GM18499 (cell line): ENCODE data around the gene DPH7.
"Not testable (repeated sequence)": the region's sequence is repeated elsewhere in the genome, so short reads cannot be mapped to it uniquely, and the experiment has no call there.

Source experiments
- ATAC-seq: cut with Tn5 transposase; IDR thresholded peaks from one replicate; pipeline ENCODE4 v1.9.1; 2021; ENCODE audit warnings: moderate number of reproducible peaks; ENCODE audit not compliant: insufficient read depth, unreplicated experiment

The DPH7 gene

DNA sequence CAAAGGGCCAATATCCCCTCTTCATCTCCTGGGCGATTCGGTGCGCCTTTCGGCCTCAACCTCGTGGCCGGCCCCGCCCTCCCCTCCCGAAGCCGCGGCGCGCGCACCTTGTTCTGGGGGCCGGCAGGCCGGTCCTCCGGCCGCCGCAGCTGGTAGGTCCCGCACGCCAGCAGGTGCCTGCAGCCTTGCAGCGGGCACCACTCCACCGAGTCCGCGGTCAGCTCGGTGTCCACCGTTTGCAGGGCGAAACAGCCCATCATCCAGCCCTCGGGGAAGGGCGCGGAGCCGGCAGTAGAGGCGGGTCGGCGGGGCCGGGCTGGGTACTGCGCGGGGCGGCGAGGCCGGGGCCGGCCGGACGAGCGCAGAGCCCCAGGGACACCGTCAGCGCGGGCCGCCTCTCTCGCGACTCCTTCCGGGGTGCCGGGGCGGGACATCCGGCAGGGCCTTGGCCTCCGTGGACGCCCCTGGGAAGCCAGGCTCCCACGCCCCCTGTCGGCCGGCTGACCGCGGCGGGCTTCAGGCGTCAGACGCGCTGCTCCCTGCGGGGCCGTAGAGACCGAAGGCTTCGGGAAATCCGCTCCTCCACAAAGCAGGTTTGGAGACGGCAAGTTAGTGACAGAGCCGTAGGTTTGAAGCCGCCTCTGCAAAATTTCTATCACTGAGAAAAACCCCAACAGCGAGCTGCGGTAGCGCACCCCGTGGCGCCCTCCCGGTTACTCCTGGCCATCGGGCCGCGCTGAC is at the start of gene DPH7:
DPH7 (minus strand) TSS at position 408 of the 741 bp plus-strand sequence; CDS start at position 260, 148 bp downstream.
- peak; percentile 36 for ATAC-seq

DNA sequence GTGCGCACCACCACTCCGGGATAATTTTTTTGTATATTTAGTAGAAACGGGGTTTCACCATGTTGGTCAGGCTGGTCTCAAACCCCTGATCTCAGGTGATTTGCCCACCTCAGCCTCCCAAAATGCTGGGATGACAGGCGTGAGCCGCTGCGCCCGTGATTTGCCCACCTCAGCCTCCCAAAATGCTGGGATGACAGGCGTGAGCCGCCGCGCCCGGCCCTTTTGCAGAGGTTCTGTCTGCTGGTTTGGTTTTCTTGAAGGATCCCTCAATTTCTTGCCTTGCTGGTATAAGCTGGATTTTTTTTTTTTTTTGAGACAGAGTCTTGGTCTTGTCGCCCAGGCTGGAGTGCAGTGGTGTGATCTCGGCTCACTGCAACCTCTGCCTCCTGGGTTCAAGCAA is 48.7 kb upstream of the DPH7 start:
- not testable (repeated sequence) for ATAC-seq

DNA sequence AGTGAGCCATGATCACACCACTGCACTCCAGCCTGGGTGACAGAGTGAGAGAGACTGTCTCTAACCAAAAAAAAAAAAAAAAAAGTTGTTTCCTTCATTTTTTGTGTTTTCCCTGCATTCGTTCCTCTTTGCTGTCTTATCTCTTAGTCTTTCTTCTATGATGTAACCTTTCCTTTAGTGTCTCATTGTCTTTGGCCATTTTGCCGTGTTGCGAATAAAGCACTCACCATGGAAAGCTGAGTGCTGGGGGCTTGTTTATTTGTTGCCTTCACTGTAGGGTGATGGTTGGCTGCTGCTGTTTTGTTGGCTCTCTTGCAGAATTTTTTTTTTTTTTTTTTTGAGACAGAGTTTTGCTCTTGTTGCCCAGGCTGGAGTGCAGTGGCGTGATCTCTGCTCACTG is 47.7 kb upstream of the DPH7 start:
- no peak for ATAC-seq

DNA sequence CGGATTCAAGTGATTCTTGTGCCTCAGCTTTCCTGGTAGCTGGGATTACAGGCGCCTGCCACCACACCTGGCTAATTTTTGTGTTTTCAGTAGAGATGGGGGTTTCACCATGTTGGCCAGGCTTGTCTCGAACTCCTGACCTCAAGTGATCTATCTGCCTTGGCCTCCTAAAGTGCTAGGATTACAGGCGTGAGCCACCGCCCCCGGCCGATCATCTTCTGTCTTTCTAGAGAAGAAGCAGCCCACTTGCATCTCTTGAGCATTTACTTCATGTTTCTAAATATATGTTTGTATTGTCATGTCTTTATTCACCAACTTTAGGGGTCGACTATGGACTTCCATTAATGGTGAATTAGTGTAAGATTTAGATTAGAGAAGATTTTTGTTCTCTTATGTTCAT is 43.5 kb upstream of the DPH7 start:
- ATAC-seq: not testable (repeated sequence)

DNA sequence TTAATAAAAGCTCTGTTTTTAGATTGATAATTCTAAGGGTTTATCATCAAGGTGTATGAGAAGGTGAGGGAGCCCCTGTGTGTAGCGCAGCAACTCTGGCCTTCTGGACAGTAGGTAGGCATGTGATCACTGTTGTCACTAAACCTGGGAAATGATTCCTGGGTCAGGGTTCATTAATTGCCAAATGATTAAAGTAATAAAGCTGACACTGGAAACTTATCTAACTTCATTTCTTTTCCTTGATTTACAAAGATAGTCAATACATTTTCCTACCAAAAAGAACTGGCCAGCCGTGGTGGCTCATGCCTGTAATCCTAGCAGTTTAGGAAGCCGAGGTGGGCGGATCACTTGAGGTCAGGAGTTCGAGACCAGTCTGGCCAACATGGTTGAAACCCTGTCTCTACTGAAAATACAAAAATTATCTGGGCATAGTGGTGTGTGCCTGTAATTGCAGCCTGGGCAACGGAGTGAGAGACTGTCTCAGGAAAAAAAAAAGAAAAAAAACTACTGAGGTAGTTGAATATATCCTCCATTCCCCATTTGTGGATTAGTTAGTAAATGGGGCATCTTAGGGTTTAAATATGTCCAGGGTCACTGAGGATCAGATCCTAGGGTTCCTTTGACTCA is 42.5 kb upstream of the DPH7 start:
- ATAC-seq: no peak

DNA sequence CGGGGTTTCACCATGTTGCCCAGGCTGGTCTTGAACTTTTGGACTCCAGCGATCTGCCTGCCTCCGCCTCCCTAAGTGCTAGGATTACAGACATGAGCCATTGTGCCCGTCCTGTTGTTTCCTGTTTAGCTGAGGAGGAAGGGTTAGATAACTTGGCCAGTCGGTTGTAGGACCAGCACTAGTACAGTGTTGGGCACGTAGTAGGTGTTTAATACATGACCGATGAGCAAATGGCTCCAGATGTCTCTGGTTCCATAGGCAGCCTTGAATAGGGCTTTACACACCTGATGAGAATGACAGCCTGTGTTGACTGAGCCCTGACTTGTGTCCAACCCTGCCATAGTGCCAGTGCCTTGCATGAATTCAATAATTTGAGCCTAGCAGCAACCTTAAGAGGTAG is 41.9 kb upstream of the DPH7 start:
- no peak for ATAC-seq

DNA sequence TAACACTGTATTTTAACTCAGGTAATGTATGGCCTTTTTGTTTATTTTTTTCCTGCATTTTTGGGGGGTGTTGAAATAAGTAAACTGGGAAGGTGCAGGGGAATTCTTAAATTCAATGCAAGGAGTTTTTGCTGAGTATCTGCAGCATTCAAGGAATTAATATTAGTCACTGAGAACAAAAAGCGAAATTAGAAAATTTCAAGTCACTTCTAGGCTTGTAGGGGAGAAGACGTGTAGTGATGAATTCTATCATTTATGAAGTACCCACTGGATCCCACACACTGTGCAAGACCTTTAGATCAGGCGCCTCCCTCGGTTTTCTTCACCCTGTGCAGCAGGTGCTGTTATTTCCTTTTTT is 41.3 kb upstream of the DPH7 start:
- no peak for ATAC-seq

DNA sequence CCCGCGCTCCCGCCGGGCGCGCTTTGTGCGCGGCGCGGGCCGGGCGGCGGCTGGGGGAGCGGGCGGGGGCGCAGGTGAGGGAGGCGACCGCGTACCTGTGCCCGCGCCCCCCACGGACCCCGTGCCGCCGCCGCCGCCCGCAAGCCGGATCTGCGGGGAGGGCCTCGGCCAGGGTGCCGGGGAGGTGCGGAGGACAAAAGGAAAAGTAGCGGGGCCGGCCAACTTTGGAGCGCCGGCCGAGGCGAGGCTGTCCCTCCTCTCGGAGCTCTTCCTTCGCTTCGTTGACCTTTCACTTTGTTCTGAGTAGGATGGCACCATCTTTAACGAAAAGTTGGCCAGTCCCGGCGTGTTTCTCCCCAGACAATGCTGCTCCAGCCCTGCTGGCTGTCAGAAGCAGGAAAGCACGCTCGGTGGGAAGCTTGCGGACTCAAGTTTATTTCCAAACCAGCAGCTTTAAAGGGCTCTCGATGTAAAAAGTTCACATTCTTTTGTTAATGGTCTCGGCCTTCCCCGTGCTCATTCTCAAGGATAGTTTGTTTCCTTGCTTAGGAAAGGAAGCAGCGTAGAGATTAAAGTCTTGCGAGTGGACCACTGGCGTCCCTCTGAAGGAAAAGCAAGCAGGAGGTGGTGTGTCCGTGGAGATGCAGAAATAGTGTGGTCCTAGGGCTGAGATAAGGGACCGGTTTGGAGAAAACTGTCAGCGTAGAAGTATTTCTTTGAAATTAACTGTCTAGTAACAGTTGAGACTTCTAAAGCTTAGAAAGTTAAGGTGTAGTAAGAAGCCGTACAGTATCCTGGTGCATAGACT is 40.7 kb upstream of the DPH7 start:
- ATAC-seq: no peak

DNA sequence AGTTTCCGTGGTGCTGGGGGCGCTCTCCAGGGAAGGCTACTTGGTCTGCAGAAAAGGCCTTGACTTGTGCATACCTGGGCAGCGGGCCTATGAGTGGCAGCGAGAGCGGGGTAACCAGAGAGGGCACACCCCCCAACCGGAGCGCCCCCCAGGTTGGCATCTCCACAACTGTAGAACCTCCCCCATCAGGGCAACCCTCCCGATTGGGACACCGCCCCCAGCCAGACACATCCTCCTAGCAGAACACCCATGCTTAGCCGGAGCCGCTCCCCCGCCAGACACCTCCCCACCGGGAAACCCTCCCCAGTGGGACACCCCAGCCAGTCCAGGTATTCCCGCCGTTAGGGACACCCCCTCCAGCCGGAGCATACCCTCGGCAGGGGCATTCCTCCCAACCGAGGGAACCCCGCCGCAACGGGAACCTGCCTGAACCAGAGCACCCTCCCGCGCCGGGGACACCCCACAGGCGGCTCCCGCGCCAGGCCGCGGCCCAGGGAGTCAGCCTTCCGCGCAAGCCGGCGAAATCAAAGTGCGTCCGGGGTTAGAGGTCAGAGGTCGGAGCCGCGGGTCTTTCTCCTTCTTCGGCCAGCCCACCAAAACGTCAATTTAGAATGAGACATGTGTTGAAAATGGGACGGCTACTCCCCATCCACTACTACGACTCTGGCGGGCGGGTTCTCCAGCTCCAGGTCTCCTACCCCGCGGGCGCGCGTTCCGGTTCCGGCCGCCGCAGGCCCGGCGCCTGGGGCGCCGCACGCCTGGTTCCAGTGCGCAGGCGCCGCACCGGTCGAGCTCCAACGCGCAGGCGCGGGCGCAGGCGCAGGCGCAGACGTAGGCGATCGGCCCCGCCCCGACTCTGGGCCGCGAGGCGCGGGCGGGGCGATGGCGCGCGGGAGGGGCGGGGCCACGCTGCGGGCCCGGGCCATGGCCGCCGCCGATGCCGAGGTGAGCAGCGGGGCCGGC is 39.7 kb upstream of the DPH7 start, which contains the start of gene EHMT1:
EHMT1 (plus strand) TSS at position 901 of the 963 bp plus-strand sequence; CDS start at position 925, 24 bp downstream.
- ATAC-seq: no peak

DNA sequence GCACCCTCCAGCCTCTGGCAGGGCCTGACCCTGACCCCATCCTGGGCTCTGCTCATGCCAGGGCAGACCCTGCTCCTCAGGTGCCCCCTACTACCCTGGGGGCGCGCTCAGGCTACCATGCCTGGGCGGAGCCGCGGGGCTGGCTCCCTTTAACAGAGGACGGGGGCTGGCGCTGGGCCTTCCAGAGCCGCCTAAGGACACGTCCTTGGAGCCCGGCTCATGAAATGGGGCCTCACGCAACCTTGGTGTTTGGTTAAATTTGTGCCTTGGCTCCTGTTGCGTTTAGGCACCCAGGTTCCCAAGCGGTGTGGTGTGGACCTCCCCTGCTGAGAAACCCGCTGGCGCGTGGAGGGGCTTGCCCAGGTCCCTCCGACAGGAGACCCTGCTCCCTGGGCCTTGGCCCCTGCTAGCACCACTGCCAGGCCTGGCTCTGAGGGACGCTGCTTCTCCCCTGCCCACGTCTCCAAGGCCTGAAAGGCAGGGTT is 36.7 kb upstream of the DPH7 start:
- no peak for ATAC-seq

DNA sequence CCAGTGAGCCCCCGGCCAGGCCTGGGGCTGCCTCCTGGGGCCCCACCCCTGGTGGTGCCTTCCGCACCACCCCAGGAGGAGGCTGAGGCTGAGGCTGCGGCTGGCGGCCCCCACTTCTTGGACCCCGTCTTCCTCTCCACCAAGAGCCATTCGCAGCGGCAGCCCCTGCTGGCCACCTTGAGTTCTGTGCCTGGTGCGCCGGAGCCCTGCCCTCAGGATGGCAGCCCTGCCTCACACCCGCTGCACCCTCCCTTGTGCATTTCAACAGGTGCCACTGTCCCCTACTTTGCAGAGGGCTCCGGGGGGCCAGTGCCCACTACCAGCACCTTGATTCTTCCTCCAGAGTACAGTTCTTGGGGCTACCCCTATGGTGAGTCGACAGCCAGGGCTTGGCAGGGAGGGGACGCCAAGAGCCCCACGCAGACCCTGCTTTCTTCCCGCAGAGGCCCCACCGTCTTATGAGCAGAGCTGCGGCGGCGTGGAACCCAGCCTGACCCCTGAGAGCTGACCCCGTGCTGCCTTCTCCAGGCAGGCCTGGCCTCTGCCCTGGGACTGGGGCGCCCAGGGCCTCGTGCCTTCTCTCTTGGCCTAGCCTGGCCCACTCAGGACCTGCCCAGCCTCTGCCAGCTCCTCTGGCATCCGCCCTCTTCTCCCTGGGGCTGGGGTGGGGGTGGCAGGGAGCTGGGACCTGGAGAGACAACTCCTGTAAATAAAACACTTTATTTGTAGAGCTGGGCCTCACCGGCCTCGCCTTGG is 36.1 kb upstream of the DPH7 start:
- ATAC-seq: no peak

DNA sequence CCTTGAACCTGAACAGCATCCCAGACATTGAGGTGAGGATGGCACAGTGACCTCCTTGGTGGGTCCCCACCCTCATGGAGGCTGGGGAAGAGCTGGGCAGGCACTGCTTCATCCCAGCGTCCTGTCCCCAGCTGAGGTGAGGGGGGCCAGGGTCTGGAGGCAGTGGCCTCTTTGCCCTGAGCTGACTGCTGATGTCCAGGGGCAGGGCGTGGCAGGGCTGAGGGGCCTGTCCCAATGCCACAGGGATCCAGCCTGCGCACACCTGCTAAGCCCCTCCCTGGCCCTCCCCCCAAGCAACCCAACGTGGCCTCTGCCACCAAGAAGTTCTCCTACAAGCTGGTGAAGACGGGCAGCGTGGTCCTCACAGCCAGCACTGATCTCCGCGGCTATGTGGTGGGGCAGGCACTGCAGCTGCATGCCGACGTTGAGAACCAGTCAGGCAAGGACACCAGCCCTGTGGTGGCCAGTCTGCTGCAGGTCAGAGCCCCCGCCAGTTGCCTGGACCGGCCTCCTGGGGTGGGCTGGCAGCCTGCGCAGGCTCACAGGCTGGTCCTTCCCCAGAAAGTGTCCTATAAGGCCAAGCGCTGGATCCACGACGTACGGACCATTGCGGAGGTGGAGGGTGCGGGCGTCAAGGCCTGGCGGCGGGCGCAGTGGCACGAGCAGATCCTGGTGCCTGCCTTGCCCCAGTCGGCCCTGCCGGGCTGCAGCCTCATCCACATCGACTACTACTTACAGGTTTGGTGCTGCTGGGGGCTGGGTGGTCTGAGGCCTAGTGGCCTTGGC is 35.2 kb upstream of the DPH7 start:
- ATAC-seq: no peak

DNA sequence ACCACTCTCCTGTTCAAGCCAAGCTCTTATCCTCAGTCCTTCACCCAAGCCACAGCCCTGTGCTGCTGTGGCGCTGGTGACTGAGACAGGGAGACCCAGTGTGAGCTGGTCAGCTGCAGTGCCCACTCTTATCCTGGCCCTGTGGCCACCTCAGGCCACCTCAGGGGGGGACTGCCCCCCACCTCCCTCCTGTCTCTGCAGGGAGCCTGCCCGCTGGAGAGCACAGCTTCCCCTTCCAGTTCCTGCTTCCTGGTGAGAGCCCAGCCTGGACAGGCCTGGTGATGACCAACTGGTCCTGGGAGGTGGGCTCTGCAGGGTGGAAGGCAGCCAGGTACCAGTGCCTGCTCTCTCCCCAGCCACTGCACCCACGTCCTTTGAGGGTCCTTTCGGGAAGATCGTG is 34.5 kb upstream of the DPH7 start:
- ATAC-seq: no peak

DNA sequence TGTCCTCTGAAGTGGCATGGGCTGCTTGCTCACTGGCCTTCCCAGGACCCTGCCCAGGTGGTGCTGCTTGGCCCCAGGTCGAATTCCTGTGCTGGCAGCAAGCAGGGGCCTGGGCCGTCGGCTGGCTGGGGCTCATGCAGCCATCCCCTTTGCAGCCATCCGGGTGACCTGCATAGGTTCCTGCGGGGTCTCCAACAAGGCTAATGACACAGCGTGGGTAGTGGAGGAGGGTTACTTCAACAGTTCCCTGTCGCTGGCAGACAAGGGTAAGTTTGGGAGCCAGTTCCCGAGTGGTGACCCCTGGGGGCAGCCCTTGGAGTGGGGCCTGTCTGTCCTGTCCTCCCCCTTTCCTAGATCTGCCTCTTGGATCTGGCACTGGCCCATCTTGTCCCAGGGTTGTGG is 34.0 kb upstream of the DPH7 start:
- ATAC-seq: no peak

DNA sequence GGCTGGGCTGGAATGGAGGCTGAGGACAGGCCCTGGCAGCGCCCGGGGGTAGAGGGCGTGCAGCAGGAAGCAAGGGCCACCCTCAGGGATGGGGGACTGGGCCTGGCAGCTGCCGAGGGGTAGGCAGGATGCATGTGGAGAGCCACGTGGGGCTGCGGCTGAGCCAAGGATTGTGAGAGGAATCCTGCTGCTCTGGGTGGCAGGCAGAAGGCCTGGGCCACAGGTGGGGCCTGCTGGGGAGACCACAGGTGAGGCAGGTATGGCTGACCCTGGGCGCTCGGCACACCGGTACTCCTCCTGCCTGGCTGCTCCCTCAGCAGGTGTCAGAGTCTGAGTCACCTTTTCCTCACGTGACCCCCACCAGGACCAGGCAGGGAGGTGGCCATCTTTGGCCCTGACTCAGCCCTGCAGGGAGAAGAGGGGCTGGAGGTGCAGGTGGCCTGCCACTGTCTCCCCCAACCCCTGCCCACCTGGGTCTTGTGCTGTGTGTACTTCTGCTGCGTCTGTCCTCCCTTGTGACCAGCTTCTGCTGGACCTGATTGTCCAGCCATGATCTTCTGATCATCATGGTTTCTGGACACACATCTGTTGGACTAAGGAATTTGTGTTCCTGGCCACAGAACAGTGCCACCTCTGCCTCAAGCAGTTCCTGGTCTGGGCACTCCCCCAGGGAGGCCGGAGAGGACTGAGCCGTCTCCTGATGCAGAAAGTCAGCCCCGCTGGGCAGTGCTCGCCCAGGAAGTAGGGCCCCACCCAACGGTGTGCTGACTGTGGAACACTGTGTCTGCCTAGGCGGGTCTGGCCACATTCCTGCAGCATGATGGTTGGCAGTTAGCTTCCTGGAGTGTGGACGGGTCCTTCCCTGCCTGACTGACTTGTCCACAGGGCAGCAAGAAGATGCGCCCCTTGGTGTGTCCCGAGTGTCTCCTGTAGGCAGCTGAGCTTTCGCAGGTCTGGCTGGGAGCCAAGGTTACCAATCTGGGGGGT is 33.2 kb upstream of the DPH7 start:
- no peak for ATAC-seq

DNA sequence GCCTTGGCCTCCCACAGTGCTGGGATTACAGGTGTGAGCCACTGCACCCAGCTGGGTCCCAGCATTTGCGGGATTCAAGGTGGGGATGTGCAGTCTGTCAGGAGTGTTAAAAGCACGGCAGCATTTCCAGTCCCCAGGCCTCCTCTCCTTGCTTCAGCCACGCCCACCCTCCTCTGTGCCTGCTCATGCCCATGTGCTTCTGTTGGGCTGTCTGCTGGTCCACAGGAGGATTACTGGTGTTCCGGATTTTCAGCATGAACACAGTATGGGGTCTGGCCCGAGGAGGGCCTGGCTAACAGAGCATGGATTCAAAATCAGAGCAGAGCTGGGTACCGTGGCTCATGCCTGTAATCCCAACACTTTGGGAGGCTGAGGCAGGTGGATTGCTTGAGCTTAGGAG is 32.2 kb upstream of the DPH7 start:
- ATAC-seq: no peak

DNA sequence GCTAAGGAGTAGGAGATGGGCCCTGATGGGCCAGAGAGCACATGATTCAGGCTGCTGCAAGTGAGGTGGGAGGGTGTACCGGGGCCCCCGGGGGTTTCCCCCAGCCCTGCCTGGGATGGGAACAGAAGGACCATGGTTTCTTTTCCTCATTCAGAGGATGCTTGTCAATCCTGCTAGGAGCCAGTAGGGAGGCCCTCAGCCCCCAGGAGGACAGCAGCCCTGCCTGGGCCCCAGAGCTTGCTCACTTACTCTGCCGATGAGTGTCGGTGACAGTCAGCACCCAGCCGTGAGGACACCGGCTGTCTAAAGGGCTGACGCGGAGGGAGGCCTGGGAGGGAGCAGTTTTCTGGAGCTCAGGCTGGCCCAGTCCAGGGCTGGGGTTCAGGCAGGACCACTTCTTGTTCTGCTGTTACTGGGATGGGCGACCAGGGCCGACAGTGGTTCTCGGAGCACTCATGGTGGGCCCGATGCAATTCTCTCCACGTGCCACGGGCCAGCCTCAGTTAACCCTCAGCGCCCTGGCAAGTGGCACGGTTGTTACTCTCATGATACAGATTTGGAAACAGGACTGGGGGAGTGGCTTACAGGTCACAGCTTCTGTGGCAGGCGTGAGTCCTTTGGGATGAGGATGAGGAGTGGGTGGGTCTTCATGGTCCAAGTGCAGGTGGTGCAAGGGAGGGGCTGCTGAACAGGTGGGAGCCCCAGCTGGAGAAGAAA is 28.6 kb upstream of the DPH7 start:
- no peak for ATAC-seq
